ENCODE results near the gene SYT1.

The SYT1 gene

DNA sequence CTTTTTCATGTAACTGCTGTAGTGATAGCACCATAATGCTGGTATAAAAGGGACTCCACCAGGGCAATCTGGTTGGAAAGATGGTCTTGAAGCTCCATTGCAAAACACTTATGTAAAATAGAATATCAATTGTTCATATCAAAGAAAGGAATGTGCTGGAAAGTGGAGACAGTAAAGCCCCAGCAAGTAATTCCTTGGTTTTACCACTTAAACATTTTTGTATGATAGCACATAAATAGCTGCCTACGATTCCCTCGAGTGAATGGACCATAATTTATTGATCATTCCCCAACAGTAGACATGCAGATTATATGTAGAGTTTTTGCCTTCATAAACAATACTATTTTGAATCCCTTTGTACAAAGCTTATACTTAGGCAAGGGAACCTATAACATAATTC is 550.7 kb downstream of the SYT1 start:
- no peak overlapping the region for H3K27ac ChIP-seq (ENCODE audit: extremely low read depth, low read depth, low read length)
- no peaks in the 10 kb centered on the region for H3K36me3 ChIP-seq (ENCODE audit: control insufficient read depth in 2 of 2, insufficient read depth in 1 of 2, low read length in 2 of 2)
- H3K4me3 ChIP-seq (ENCODE audit: low read depth, low read length), result no peak overlapping the region
- ChIA-PET POLR2A (no interaction called here), CTCF (interaction anchor here (0.6 to 2.0 kb wide), 4 partner anchors 45 to 866 kb away, joined by 3 to 5 read pairs (median 4); no protein-coding TSS in a partner anchor)
- H3K4me1 ChIP-seq (ENCODE audit: control insufficient read depth, insufficient read depth, low read length), result 0 out of 2 replicates have a peak, but pooled peaks cover 2% of the 10 kb centered on the region
- no peaks in the 10 kb centered on the region for H3K9me3 ChIP-seq (ENCODE audit: control insufficient read depth, insufficient read depth, low read depth, low read length)
- no peak for TF ChIP-seq ZNF174 (tag by site-specific recombination; IDR thresholded peaks at IDR 0.05)
- no peak for TF ChIP-seq OSR2 (tag by site-specific recombination; IDR thresholded peaks at IDR 0.05)
- no peak for TF ChIP-seq SP3 (tag by site-specific recombination; IDR thresholded peaks at IDR 0.05)
- TF ChIP-seq KLF7 (tag by site-specific recombination; IDR thresholded peaks at IDR 0.05; ENCODE audit: borderline replicate concordance), result no peak
- TF ChIP-seq, protein P1, sequence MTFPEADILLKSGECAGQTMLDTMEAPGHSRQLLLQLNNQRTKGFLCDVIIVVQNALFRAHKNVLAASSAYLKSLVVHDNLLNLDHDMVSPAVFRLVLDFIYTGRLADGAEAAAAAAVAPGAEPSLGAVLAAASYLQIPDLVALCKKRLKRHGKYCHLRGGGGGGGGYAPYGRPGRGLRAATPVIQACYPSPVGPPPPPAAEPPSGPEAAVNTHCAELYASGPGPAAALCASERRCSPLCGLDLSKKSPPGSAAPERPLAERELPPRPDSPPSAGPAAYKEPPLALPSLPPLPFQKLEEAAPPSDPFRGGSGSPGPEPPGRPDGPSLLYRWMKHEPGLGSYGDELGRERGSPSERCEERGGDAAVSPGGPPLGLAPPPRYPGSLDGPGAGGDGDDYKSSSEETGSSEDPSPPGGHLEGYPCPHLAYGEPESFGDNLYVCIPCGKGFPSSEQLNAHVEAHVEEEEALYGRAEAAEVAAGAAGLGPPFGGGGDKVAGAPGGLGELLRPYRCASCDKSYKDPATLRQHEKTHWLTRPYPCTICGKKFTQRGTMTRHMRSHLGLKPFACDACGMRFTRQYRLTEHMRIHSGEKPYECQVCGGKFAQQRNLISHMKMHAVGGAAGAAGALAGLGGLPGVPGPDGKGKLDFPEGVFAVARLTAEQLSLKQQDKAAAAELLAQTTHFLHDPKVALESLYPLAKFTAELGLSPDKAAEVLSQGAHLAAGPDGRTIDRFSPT (tag by site-specific recombination; IDR thresholded peaks at IDR 0.05), result no peak
- TF ChIP-seq BCL11A (tag by site-specific recombination; IDR thresholded peaks at IDR 0.05; ENCODE audit: low read depth), result no peak
- TF ChIP-seq ZNF707 (tag by site-specific recombination; IDR thresholded peaks at IDR 0.05), result no peak

DNA sequence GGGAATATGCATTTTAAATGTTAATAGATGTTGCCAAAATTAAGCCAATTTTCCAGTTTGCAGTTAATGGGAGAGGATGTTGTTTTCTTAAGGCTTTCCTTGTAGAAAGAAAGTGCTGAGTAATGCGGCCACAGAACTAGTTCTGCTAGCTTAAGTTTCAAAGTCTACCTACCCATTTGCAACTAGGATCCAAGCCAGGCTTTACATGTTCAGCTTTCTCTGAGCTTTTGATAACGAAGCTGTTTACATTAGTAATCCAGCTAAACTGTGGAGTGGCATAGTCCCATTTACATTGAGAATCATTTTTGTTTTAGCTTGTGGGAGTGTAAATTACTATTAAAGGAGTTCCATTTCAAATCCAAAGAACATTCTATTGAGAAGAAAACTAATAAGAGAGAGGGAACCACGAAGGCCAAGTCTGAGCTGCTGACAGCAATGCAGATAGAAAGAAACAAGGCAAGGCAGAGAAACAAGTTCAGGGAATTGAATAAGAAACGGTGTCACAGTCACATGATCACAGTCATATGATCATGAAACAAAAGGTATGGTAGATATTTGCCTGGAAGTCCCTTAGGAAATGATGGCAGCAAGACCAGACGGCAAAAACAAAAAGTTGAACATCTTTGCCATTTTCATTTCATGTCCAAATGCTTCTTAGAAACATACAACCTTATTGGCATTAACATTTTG is 551.3 kb downstream of the SYT1 start:
- no peak overlapping the region for H3K4me3 ChIP-seq (ENCODE audit: low read depth, low read length)
- H3K9me3 ChIP-seq (ENCODE audit: control insufficient read depth, insufficient read depth, low read depth, low read length), result no peaks in the 10 kb centered on the region
- ChIA-PET POLR2A (no interaction called here), CTCF (interaction anchor here (0.6 to 2.0 kb wide), 6 partner anchors 8 to 865 kb away, joined by 3 to 5 read pairs (median 3); no protein-coding TSS in a partner anchor)
- H3K4me1 ChIP-seq (ENCODE audit: control insufficient read depth, insufficient read depth, low read length), result 0 out of 2 replicates have a peak, but pooled peaks cover 2% of the 10 kb centered on the region
- no peak overlapping the region for H3K27ac ChIP-seq (ENCODE audit: extremely low read depth, low read depth, low read length)
- H3K36me3 ChIP-seq (ENCODE audit: control insufficient read depth in 2 of 2, insufficient read depth in 1 of 2, low read length in 2 of 2), result no peaks in the 10 kb centered on the region
- TF ChIP-seq ZNF677 (tag by site-specific recombination; IDR thresholded peaks at IDR 0.05) (no peak), ZNF510 (tag by site-specific recombination; IDR thresholded peaks at IDR 0.05; ENCODE audit: insufficient replicate concordance) (no peak), ZNF16 (tag by site-specific recombination; IDR thresholded peaks at IDR 0.05; ENCODE audit: low read depth) (no peak), ZNF610 (tag by site-specific recombination; IDR thresholded peaks at IDR 0.05; ENCODE audit: borderline replicate concordance) (no peak), ZNF626 (tag by site-specific recombination; IDR thresholded peaks at IDR 0.05) (no peak), ZNF521 (tag by site-specific recombination; IDR thresholded peaks at IDR 0.05) (no peak), ZNF239 (tag by site-specific recombination; IDR thresholded peaks at IDR 0.05) (no peak), ZNF394 (tag by site-specific recombination; IDR thresholded peaks at IDR 0.05; ENCODE audit: borderline replicate concordance) (no peak), ZNF558 (tag by site-specific recombination; IDR thresholded peaks at IDR 0.05) (no peak), ZNF529 (tag by site-specific recombination; IDR thresholded peaks at IDR 0.05; ENCODE audit: insufficient replicate concordance) (no peak), ZNF335 (tag by site-specific recombination; conservative IDR thresholded peaks at IDR 0.05) (no peak)
- TF ChIP-seq, protein P2, sequence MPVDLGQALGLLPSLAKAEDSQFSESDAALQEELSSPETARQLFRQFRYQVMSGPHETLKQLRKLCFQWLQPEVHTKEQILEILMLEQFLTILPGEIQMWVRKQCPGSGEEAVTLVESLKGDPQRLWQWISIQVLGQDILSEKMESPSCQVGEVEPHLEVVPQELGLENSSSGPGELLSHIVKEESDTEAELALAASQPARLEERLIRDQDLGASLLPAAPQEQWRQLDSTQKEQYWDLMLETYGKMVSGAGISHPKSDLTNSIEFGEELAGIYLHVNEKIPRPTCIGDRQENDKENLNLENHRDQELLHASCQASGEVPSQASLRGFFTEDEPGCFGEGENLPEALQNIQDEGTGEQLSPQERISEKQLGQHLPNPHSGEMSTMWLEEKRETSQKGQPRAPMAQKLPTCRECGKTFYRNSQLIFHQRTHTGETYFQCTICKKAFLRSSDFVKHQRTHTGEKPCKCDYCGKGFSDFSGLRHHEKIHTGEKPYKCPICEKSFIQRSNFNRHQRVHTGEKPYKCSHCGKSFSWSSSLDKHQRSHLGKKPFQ (tag by site-specific recombination; IDR thresholded peaks at IDR 0.05), result no peak
- TF ChIP-seq, protein P3, sequence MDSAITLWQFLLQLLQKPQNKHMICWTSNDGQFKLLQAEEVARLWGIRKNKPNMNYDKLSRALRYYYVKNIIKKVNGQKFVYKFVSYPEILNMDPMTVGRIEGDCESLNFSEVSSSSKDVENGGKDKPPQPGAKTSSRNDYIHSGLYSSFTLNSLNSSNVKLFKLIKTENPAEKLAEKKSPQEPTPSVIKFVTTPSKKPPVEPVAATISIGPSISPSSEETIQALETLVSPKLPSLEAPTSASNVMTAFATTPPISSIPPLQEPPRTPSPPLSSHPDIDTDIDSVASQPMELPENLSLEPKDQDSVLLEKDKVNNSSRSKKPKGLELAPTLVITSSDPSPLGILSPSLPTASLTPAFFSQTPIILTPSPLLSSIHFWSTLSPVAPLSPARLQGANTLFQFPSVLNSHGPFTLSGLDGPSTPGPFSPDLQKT (IDR thresholded peaks at IDR 0.05; ENCODE audit: borderline replicate concordance, low read depth, low read length), result no peak
- TF ChIP-seq, protein P4, sequence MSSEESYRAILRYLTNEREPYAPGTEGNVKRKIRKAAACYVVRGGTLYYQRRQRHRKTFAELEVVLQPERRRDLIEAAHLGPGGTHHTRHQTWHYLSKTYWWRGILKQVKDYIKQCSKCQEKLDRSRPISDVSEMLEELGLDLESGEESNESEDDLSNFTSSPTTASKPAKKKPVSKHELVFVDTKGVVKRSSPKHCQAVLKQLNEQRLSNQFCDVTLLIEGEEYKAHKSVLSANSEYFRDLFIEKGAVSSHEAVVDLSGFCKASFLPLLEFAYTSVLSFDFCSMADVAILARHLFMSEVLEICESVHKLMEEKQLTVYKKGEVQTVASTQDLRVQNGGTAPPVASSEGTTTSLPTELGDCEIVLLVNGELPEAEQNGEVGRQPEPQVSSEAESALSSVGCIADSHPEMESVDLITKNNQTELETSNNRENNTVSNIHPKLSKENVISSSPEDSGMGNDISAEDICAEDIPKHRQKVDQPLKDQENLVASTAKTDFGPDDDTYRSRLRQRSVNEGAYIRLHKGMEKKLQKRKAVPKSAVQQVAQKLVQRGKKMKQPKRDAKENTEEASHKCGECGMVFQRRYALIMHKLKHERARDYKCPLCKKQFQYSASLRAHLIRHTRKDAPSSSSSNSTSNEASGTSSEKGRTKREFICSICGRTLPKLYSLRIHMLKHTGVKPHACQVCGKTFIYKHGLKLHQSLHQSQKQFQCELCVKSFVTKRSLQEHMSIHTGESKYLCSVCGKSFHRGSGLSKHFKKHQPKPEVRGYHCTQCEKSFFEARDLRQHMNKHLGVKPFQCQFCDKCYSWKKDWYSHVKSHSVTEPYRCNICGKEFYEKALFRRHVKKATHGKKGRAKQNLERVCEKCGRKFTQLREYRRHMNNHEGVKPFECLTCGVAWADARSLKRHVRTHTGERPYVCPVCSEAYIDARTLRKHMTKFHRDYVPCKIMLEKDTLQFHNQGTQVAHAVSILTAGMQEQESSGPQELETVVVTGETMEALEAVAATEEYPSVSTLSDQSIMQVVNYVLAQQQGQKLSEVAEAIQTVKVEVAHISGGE (tag by site-specific recombination; conservative IDR thresholded peaks at IDR 0.05; ENCODE audit: low read depth), result no peak
- TF ChIP-seq, protein P5, sequence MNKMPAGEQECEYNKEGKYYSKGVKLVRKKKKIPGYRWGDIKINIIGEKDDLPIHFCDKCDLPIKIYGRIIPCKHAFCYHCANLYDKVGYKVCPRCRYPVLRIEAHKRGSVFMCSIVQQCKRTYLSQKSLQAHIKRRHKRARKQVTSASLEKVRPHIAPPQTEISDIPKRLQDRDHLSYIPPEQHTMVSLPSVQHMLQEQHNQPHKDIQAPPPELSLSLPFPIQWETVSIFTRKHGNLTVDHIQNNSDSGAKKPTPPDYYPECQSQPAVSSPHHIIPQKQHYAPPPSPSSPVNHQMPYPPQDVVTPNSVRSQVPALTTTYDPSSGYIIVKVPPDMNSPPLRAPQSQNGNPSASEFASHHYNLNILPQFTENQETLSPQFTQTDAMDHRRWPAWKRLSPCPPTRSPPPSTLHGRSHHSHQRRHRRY (tag by site-specific recombination; IDR thresholded peaks at IDR 0.05), result no peak
- TF ChIP-seq, protein P6, sequence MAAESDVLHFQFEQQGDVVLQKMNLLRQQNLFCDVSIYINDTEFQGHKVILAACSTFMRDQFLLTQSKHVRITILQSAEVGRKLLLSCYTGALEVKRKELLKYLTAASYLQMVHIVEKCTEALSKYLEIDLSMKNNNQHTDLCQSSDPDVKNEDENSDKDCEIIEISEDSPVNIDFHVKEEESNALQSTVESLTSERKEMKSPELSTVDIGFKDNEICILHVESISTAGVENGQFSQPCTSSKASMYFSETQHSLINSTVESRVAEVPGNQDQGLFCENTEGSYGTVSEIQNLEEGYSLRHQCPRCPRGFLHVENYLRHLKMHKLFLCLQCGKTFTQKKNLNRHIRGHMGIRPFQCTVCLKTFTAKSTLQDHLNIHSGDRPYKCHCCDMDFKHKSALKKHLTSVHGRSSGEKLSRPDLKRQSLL (tag by site-specific recombination; IDR thresholded peaks at IDR 0.05), result no peak

Data from HEK293 (cell line).